NB4 (cell line): Measurements from ENCODE around the gene FCSK.
"Not testable (repeated sequence)": the region's sequence is repeated elsewhere in the genome, so short reads cannot be mapped to it uniquely, and the experiment has no call there.

Experiments
- DNase-seq: peaks from one replicate; pipeline ENCODE4 v3.0.0; 2010; ENCODE audit warnings: low read depth
- H3K4me3 ChIP-seq: one replicate; pipeline ENCODE4 v1.5.1; 2011; ENCODE audit warnings: mild to moderate bottlenecking, low read depth, low read length, moderate library complexity
- CTCF ChIP-seq: IDR thresholded peaks from one replicate; pipeline ENCODE4 v1.5.1; 2012; ENCODE audit warnings: low read depth, low read length
- MAX ChIP-seq: IDR thresholded peaks from 2 replicates; pipeline ENCODE4 v1.6.1; 2011; ENCODE audit warnings: low read depth, low read length
- MYC ChIP-seq: IDR thresholded peaks from 2 replicates; pipeline ENCODE4 v1.6.1; 2011; ENCODE audit warnings: low read depth, low read length
- POLR2A ChIP-seq: IDR thresholded peaks from 2 replicates; pipeline ENCODE4 v1.6.1; 2011; ENCODE audit warnings: mild to moderate bottlenecking; ENCODE audit not compliant: insufficient read length; ENCODE audit errors: extremely low read depth

The FCSK gene

GRCh38 chr16:70440009-70440692 is 14.2 kb upstream of the FCSK start:
- TF ChIP-seq MYC (no peak), POLR2A (no peak), CTCF (no peak), MAX (no peak)
- DNase-seq = no peak
- H3K4me3 ChIP-seq = no peak overlapping the region

DNA sequence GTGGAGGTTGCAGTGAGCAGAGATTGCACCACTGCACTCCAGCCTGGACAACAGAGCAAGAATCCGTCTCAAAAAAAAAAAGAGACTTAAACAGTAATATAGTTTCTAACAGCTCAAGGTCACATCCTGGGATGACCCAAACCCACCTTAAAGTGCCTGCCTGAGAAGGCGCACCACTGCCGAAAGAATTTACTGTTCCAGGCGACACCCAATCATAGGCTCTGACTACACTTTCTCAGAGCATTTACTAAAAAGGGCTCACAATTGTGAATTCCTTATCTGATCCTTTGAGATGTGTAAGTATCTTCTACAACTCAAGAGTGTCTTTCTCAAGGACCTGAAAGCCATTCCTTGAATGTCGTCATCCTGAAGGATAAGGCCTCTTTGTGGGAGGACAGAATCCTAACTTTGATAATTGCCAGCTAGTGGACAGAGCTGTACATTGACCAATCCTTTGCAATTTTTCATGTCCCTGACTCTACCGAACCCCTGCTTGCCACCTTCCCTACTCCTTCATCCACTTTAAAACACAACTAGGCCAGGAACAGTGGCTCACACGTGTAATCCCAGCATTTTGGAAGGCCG is 12.9 kb upstream of the FCSK start:
- no peak overlapping the region for H3K4me3 ChIP-seq
- no peak for DNase-seq
- TF ChIP-seq MYC (no peak), POLR2A (no peak), CTCF (no peak), MAX (no peak)

DNA sequence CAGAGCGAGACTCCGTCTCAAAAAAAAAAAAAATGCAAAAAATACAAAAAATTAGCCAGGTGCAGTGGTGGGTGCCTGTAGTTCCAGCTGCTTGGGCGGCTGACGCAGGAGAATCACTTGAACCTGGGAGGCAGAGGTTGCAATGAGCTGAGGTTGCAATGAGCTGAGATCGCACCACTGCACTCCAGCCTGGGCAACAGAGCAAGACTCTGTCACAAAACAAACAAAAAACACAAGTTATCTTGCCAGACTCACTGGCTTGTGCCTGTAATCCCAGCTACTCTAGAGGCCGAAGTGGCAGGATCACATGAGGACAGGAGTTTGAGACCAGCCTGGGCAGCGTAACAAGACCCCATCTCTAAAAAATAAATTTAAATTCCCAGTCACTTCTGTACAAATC is 12.1 kb upstream of the FCSK start:
- no peak for DNase-seq
- TF ChIP-seq MAX (no peak), CTCF (no peak), MYC (no peak), POLR2A (no peak)

GRCh38 chr16:70444249-70445063 is 9.9 kb upstream of the FCSK start:
- H3K4me3 ChIP-seq = no peak overlapping the region
- no peak for TF ChIP-seq MYC
- no peak for TF ChIP-seq MAX
- no peak for TF ChIP-seq CTCF
- no peak for DNase-seq

More for the DNA sequence above, 12.1 kb upstream of the FCSK start:
- H3K4me3 ChIP-seq = no peak overlapping the region

GRCh38 chr16:70448075-70448474 is 6.3 kb upstream of the FCSK start:
- TF ChIP-seq MYC (no peak), MAX (no peak)
- no peak for DNase-seq
- H3K4me3 ChIP-seq = no peak overlapping the region

DNA sequence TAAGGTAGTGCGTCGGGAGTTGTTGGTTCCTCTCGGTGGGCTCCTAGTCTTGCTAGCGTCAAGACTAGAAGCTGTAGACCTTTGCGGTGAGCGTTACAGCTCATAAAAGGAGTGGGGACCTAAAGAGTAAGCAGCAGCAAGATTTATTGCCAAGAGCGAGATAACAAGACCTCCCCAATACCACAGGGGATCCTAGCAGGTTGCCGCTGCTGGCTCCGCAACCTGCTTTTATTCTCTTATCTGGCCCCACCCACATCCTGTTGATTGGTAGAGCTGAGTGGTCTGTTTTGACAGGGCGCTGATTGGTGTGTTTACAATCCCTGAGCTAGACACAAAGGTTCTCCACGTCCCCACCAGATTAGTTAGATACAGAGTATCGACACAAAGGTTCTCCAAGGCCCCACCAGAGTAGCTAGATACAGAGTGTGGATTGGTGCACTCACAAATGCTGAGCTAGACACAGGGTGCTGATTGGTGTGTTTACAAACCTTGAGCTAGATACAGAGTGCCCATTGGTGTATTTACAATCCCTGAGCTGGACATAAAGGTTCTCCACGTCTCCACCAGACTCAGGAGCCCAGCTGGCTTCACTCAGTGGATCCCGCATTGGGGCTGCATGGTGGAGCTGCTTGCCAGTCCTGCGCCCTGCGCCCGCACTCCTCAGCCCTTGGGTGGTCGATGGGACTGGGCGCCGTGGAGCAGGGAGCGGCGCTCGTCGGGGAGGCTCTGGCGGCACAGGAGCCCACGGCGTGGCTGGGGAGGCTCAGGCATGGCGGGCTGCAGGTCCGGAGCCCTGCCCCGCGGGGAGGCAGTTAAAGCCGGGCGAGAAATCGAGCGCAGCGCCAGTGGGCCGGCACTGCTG is 4.0 kb upstream of the FCSK start:
- DNase-seq, H3K4me3 ChIP-seq: not testable (repeated sequence)

GRCh38 chr16:70451004-70451340 is 3.4 kb upstream of the FCSK start:
- not testable (repeated sequence) for DNase-seq, H3K4me3 ChIP-seq
